ENCODE measurements around the gene NOXA1.

DNA sequence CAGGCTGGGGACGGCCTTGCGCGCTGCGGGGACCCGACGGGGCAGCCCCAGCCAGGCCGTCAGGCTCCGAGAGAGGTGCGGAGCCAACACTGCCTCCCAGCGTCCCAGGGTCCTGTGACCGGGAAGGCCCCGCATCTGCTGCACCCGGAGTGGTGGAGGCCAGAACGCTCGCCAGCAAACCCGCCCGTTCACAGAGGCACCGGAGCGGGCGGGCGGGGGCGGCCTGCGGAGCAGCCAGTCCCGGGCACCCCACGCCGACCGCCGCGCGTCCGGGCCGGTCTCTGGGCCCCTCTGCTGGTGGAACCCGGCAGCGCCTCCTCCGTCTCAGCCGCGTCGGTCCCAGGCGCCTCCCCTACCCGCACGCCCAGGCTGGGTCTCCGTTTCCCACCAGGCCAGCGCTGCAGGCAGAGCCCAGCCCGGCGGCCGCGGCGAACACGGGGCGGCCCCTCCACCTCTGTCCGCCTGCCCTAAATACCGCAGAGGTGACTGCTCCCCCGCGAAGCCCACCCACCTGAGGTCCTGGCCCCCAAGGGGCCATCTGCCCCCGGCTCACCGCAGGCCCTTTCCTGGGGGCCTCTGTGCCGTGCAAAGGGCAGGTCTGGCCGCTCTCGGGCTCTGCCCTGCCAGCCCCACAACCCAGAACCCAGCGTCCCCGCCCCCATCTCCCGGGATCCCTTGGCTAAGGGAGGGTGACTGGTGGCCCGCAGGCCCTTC lies 16.2 kb upstream of the NOXA1 start:
- TF ChIP-seq, protein P1, sequence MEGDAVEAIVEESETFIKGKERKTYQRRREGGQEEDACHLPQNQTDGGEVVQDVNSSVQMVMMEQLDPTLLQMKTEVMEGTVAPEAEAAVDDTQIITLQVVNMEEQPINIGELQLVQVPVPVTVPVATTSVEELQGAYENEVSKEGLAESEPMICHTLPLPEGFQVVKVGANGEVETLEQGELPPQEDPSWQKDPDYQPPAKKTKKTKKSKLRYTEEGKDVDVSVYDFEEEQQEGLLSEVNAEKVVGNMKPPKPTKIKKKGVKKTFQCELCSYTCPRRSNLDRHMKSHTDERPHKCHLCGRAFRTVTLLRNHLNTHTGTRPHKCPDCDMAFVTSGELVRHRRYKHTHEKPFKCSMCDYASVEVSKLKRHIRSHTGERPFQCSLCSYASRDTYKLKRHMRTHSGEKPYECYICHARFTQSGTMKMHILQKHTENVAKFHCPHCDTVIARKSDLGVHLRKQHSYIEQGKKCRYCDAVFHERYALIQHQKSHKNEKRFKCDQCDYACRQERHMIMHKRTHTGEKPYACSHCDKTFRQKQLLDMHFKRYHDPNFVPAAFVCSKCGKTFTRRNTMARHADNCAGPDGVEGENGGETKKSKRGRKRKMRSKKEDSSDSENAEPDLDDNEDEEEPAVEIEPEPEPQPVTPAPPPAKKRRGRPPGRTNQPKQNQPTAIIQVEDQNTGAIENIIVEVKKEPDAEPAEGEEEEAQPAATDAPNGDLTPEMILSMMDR (IDR thresholded peaks at IDR 0.05), result no peak
- TF ChIP-seq POLR2A (IDR thresholded peaks at IDR 0.05), result no peak

Data from lower leg skin (tissue), 3 donors.